Neural cell (in vitro differentiated cells): Measurements from ENCODE around the gene NFIA. TPM values are rescaled to one million over a fixed set of nuclear protein-coding genes. Genes with fewer than 3 reads are reported as not detected.

Source experiments
- H2AFZ ChIP-seq: fragments of 200-600, 300-800 bp; sonication (generic), shearing (Covaris generic); 2 replicates; pipeline ENCODE4 v1.6.0; 2014; ENCODE audit warnings: low read depth, mild to moderate bottlenecking, antibody characterized with exemption, low read length, moderate library complexity
- H3F3A ChIP-seq: fragments of 200-600 bp; shearing (Covaris generic); 2 replicates; pipeline ENCODE4 v1.6.1; 2016; ENCODE audit warnings: mild to moderate bottlenecking, moderate library complexity, mixed read lengths, antibody characterized with exemption, low read length; ENCODE audit not compliant: insufficient read depth, poor library complexity, severe bottlenecking
- H3K27ac ChIP-seq: fragments of 200-600, 300-800 bp; sonication (generic), shearing (Covaris generic); 2 replicates; pipeline ENCODE4 v1.5.1; 2014; ENCODE audit warnings: mild to moderate bottlenecking, low read length, moderate library complexity
- H3K27me3 ChIP-seq: fragments of 300-800, 200-600 bp; sonication (generic), shearing (Covaris generic); 2 replicates; pipeline ENCODE4 v1.6.0; 2014; ENCODE audit warnings: mild to moderate bottlenecking, low read depth, low read length, moderate library complexity; ENCODE audit not compliant: insufficient read depth
- H3K36me3 ChIP-seq: fragments of 300-800, 200-600 bp; sonication (generic), shearing (Covaris generic); 2 replicates; pipeline ENCODE4 v1.5.1; 2014; ENCODE audit warnings: mild to moderate bottlenecking, antibody characterized with exemption, low read length, moderate library complexity; ENCODE audit not compliant: insufficient read depth
- H3K4me2 ChIP-seq: fragments of 300-800, 200-600 bp; sonication (generic), shearing (Covaris generic); 2 replicates; pipeline ENCODE4 v1.6.0; 2014; ENCODE audit warnings: mild to moderate bottlenecking, low read length
- H3K4me3 ChIP-seq: fragments of 300-800, 200-600 bp; sonication (generic), shearing (Covaris generic); 2 replicates; pipeline ENCODE4 v1.5.1; 2014; ENCODE audit warnings: mild to moderate bottlenecking, low read length, moderate library complexity
- H3K79me2 ChIP-seq: fragments of 200-600 bp; shearing (Covaris generic); replicated peaks from 2 replicates; pipeline ENCODE4 v1.6.0; 2014; ENCODE audit warnings: mild to moderate bottlenecking, low read length, moderate library complexity; ENCODE audit not compliant: insufficient read depth
- H3K9ac ChIP-seq: fragments of 300-800, 200-600 bp; sonication (generic), shearing (Covaris generic); 2 replicates; pipeline ENCODE4 v1.6.1; 2016; ENCODE audit warnings: mild to moderate bottlenecking, low read length, mixed read lengths
- H3K9me2 ChIP-seq: fragments of 200-600 bp; shearing (Covaris generic); 2 replicates; pipeline ENCODE4 v1.6.1; 2016; ENCODE audit warnings: mild to moderate bottlenecking, low read length, mixed read lengths; ENCODE audit not compliant: insufficient read depth
- H3K9me3 ChIP-seq: fragments of 200-600, 300-800 bp; sonication (generic), shearing (Covaris generic); 2 replicates; pipeline ENCODE4 v1.6.1; 2016; ENCODE audit warnings: mild to moderate bottlenecking, mixed run types, low read length, moderate library complexity, mixed read lengths
- H4K20me1 ChIP-seq: fragments of 200-600 bp; shearing (Covaris generic); 2 replicates; pipeline ENCODE4 v1.6.1; 2016; ENCODE audit warnings: mild to moderate bottlenecking, mixed run types; ENCODE audit not compliant: insufficient read depth
- CTCF ChIP-seq: fragments of 450-650 bp; IDR thresholded peaks from 2 replicates; pipeline ENCODE4 v1.5.1; 2014; ENCODE audit warnings: antibody characterized with exemption, mild to moderate bottlenecking, moderate library complexity; ENCODE audit not compliant: poor library complexity, severe bottlenecking
- EP300 ChIP-seq: fragments of 450-650 bp; conservative IDR thresholded peaks from 2 replicates; pipeline ENCODE4 v1.6.1; 2014; ENCODE audit warnings: antibody characterized with exemption, mild to moderate bottlenecking, moderate library complexity; ENCODE audit not compliant: poor library complexity, severe bottlenecking
- EZH2 ChIP-seq: fragments of 200-600, 300-800 bp; shearing (Covaris generic), sonication (generic); IDR thresholded peaks from 2 replicates; pipeline ENCODE4 v1.6.1; 2014; ENCODE audit warnings: antibody characterized with exemption, low read length, borderline replicate concordance, mild to moderate bottlenecking; ENCODE audit not compliant: insufficient read depth, poor library complexity, severe bottlenecking
- MXI1 ChIP-seq: fragments of 450-650 bp; conservative IDR thresholded peaks from 2 replicates; pipeline ENCODE4 v1.6.1; 2014; ENCODE audit warnings: antibody characterized with exemption, mild to moderate bottlenecking; ENCODE audit not compliant: poor library complexity, severe bottlenecking
- POLR2AphosphoS5 ChIP-seq: IDR thresholded peaks from 2 replicates; pipeline ENCODE4 v1.6.1; 2012
- RAD21 ChIP-seq: fragments of 450-650 bp; conservative IDR thresholded peaks from 2 replicates; pipeline ENCODE4 v1.6.1; 2014; ENCODE audit warnings: antibody characterized with exemption, mild to moderate bottlenecking, moderate library complexity
- SMC3 ChIP-seq: fragments of 450-650 bp; conservative IDR thresholded peaks from 2 replicates; pipeline ENCODE4 v1.6.1; 2014; ENCODE audit warnings: antibody characterized with exemption, mild to moderate bottlenecking, moderate library complexity; ENCODE audit not compliant: poor library complexity
- polyA plus RNA-seq: library from polyadenylated mRNA; depleted of rRNA; stranded (reverse); fragments of >200 nt; gene quantifications from 2 replicates; pipeline ENCODE4 v1.2.3, GENCODE V29; 2014
- TF ChIP-seq, protein P1 (sequence below): IDR thresholded peaks from 2 replicates; pipeline ENCODE4 v1.6.1; 2012; ENCODE audit warnings: borderline replicate concordance

NFIA gene
- polyA plus RNA-seq, 1 donor from 2014 or later, result 0.47 TPM

DNA sequence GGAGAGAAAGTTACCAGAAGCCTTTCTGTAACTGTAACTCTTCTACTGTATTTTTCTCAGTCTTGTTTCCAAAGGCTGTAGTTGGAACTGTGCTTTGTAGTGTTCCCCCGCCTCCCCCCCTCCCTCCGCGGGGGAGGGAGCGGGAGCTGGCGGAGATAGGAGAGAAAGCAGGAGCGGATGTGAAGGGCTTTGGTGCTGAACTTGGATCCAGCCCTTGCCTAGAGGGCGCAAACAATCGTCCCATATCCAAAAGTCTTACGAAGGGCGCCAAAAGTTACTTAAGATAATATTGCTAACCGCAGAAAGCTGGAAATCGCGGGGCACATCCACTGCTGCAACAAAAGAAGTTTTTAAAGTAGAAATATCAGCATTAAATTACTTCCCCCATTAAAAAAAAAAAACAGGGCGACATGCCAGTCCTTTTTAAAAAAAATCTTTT lies 2.4 kb upstream of the NFIA start:
- H4K20me1 ChIP-seq, result no peaks in the 10 kb centered on the region
- no peaks in the 10 kb centered on the region for H3K79me2 ChIP-seq
- H3K9ac ChIP-seq, result no peak overlapping the region
- TF ChIP-seq EP300 (no peak), RAD21 (no peak), POLR2AphosphoS5 (no peak), MXI1 (no peak), CTCF (no peak), EZH2 (no peak)
- TF ChIP-seq, protein P1, sequence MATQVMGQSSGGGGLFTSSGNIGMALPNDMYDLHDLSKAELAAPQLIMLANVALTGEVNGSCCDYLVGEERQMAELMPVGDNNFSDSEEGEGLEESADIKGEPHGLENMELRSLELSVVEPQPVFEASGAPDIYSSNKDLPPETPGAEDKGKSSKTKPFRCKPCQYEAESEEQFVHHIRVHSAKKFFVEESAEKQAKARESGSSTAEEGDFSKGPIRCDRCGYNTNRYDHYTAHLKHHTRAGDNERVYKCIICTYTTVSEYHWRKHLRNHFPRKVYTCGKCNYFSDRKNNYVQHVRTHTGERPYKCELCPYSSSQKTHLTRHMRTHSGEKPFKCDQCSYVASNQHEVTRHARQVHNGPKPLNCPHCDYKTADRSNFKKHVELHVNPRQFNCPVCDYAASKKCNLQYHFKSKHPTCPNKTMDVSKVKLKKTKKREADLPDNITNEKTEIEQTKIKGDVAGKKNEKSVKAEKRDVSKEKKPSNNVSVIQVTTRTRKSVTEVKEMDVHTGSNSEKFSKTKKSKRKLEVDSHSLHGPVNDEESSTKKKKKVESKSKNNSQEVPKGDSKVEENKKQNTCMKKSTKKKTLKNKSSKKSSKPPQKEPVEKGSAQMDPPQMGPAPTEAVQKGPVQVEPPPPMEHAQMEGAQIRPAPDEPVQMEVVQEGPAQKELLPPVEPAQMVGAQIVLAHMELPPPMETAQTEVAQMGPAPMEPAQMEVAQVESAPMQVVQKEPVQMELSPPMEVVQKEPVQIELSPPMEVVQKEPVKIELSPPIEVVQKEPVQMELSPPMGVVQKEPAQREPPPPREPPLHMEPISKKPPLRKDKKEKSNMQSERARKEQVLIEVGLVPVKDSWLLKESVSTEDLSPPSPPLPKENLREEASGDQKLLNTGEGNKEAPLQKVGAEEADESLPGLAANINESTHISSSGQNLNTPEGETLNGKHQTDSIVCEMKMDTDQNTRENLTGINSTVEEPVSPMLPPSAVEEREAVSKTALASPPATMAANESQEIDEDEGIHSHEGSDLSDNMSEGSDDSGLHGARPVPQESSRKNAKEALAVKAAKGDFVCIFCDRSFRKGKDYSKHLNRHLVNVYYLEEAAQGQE, result no peak
- H3K27ac ChIP-seq, result no peak overlapping the region
- H3K4me3 ChIP-seq, result no peak overlapping the region
- no peaks in the 10 kb centered on the region for H3K9me3 ChIP-seq
- H2AFZ ChIP-seq, result no peak overlapping the region
- no peaks in the 10 kb centered on the region for H3K9me2 ChIP-seq
- no peak overlapping the region for H3K4me2 ChIP-seq
- no peaks in the 10 kb centered on the region for H3K36me3 ChIP-seq
- H3K27me3 ChIP-seq, result peaks cover 86% of the 10 kb centered on the region
- H3F3A ChIP-seq, result peaks cover 5% of the 10 kb centered on the region

DNA sequence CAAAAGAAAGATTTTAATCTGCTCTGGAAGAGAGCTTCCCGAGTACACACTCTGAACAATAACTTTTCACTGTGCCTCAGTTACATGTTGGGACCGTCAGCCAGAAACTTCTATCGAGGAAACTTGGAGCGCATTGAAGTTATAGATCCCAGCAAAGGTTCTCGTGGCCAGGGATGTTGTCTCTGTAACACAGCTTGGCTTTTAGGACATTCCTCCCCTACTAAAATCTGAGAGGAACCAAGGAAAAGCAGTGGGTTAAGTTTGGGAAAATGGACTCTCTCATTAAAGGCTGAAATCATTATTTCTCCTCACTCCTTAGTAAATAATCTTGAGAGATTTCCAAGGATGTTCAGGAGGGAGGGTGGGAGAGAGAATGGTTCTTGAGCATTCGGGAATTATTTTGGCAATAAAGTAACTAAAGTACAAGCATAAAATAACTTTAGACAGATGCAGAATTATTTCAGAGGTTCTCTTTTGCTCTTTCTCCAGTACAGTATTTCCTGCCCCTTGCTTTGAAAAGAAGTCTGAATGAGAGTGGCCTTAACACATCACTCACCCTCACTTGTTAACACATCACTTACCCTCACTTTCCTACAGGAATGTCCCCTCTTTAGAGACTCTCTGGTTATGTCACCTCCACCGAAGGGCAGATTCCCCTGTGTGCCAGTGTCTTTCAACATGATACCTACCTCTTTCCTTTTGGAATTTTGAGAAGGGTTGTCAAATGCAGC lies 1.8 kb upstream of the NFIA start:
- no peak overlapping the region for H2AFZ ChIP-seq
- no peak overlapping the region for H3K27ac ChIP-seq
- no peak overlapping the region for H3K4me3 ChIP-seq
- no peaks in the 10 kb centered on the region for H3K79me2 ChIP-seq
- no peaks in the 10 kb centered on the region for H4K20me1 ChIP-seq
- no peaks in the 10 kb centered on the region for H3K36me3 ChIP-seq
- no peak overlapping the region for H3K4me2 ChIP-seq
- H3F3A ChIP-seq, result peaks cover 5% of the 10 kb centered on the region
- H3K9ac ChIP-seq, result no peak overlapping the region
- no peak for TF ChIP-seq MXI1
- TF ChIP-seq CTCF, result no peak
- no peak for TF ChIP-seq SMC3
- TF ChIP-seq EZH2, result no peak
- TF ChIP-seq EP300, result no peak
- TF ChIP-seq RAD21, result no peak
- peaks cover 92% of the 10 kb centered on the region for H3K27me3 ChIP-seq
- H3K9me3 ChIP-seq, result no peaks in the 10 kb centered on the region
- no peaks in the 10 kb centered on the region for H3K9me2 ChIP-seq
